HAP-1 (cell line): ENCODE data around the gene GPR27.

Experiments used
- DNase-seq, 2 experiments: peaks; one replicate each; pipeline ENCODE4 v3.0.0-alpha.2; 2016 to 2020; ENCODE audit warnings: low spot score in 2 of 2
- H3K27me3 ChIP-seq: fragments of 250-450 bp; sonication (Bioruptor Pico); 2 replicates; pipeline ENCODE4 v1.5.1; 2020; ENCODE audit warnings: low read depth, mild to moderate bottlenecking, moderate library complexity
- H3K36me3 ChIP-seq: fragments of 250-450 bp; sonication (Bioruptor Pico); replicated peaks from 2 replicates; pipeline ENCODE4 v1.5.1; 2020; ENCODE audit warnings: mild to moderate bottlenecking
- H3K4me1 ChIP-seq: fragments of 250-450 bp; sonication (Bioruptor Pico); 2 replicates; pipeline ENCODE4 v1.5.1; 2020; ENCODE audit warnings: mild to moderate bottlenecking
- H3K4me3 ChIP-seq: fragments of 250-450 bp; sonication (Bioruptor Pico); 2 replicates; pipeline ENCODE4 v1.5.1; 2020; ENCODE audit warnings: mild to moderate bottlenecking, moderate library complexity
- H3K9me3 ChIP-seq: fragments of 250-450 bp; sonication (Bioruptor Pico); 2 replicates; pipeline ENCODE4 v1.5.1; 2020; ENCODE audit warnings: mild to moderate bottlenecking, moderate library complexity
- in situ Hi-C: fragments of 300-500 bp; cut with MboI; formaldehyde crosslinking; loops from 3 replicates; pipeline ENCODE4 v1.14.3; 2020; ENCODE audit warnings: low sequenced_read_pairs, inconsistent platforms, mixed read lengths

The GPR27 gene

GRCh38 chr3:71805199-71805598 lies 51.5 kb downstream of the GPR27 start:
- no peaks in the 10 kb centered on the region; the same call in 1 of the 2 replicates for H3K9me3 ChIP-seq
- H3K36me3 ChIP-seq, result no peaks in the 10 kb centered on the region
- H3K4me3 ChIP-seq, result no peak overlapping the region
- in situ Hi-C loops, result no loop called here
- peaks cover 7% of the 10 kb centered on the region for H3K4me1 ChIP-seq
- DNase-seq, result no peak
- H3K27me3 ChIP-seq, result no peaks in the 10 kb centered on the region; the same call in 1 of the 2 replicates

- no peak for DNase-seq
- H3K9me3 ChIP-seq, result no peaks in the 10 kb centered on the region; the same call in 1 of the 2 replicates
- no peak overlapping the region for H3K4me3 ChIP-seq
- H3K36me3 ChIP-seq, result no peaks in the 10 kb centered on the region
- in situ Hi-C loops, result no loop called here
- peaks cover 2% of the 10 kb centered on the region for H3K4me1 ChIP-seq
- no peaks in the 10 kb centered on the region; the same call in 1 of the 2 replicates for H3K27me3 ChIP-seq
These were observed 52.0 kb downstream of the GPR27 start for GRCh38 chr3:71805691-71806090.
